ENCODE measurements around the gene OPRL1. TPM values are rescaled to one million over a fixed set of nuclear protein-coding genes. Genes with fewer than 3 reads are reported as not detected.
"Not testable (repeated sequence)": the region's sequence is repeated elsewhere in the genome, so short reads cannot be mapped to it uniquely, and the experiment has no call there.

OPRL1 gene
- polyA plus RNA-seq, 1 donor = 1.1 TPM

DNA sequence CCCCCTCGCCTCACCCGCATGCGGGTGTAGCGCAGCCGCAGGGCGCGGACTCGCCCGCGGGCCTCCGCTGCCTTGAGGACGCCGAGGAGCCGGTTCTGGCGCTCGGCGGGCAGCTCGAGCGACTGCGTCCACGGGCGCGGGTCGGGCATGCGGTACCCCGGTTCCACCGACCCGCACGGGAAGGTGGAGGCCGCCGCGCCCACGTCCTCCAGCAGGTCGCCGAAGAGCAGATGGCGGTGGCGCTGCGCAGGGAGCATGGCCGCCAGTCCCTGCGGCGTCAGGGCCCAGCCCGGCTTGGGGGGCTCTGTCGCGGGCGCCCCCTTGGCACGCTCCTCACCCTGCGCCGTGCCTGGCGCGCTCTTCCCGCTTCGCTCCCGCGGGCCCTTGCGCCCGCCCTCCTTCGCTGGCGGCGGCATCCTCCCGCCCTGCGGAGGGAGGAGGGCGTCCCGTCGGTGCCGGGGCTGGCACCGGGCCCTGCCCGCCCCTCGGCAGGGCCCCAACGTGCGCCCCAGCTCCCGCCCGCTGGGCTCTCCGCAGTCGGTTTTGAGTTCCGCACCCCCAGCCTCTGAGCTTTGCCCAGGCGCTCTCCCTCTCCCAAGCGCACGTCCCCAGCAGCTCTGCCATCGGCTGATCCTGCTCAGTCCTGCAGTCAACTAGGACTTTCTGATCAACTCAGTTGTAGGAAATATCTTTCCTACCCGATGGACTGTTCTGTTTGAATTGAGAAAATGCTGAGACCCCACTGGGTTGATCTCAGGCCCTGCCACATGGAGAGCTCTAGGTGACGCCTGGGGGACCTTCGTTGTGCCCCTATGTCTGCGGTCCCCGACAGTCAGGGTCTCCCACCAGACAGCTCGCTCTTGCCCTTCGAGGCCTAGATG lies 4.2 kb downstream of the OPRL1 start, which contains the start of gene LKAAEAR1:
Gene LKAAEAR1 (minus strand): TSS at position 595 of the 881 bp plus-strand sequence. CDS start 179 bp downstream, at position 416.
- DNase-seq = no peak

DNA sequence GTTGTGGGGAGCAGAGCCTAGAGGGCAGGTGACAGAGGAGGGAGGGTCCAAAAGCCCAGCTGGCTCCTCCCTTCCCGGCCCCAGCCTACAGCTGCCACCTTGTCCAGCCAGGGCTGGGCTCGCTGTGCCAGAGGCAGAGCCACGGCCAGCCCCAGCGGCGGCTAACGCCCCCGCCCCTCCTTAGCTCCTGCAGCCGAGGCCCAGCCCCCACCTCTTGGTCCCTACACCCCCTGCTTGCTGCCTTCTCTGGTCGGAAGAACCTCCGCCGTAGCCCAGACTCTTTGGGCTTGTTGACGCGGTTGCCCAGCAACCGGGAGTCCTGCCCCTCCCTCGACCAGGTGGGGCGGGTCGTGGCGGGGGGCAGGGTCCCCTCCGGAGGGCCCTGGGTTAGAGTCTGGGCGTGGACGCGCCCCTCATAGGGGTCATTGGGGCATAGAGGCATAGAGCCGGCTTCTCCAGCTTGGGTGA lies 4.8 kb downstream of the OPRL1 start:
- no peak for DNase-seq

DNA sequence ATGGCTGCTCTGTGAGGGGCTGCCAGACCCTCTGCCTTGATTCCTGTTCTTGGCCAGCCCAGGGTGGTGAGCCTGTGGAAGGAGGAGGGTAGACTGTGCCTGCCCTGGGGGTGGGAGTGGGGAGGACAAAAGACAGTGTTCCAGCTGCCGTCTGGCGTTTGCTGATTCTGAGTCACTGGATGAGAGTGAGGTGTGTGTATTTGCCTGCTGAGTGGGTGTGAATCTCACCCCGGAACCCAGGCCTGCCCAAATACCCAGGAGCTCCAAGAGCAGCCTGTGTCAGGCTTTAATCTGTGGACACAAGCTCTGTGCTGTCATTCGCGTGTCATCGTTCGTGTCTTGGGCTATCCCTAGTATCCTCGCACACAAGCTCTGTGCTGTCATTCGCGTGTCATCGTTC lies 6.9 kb downstream of the OPRL1 start:
- DNase-seq = no peak

DNA sequence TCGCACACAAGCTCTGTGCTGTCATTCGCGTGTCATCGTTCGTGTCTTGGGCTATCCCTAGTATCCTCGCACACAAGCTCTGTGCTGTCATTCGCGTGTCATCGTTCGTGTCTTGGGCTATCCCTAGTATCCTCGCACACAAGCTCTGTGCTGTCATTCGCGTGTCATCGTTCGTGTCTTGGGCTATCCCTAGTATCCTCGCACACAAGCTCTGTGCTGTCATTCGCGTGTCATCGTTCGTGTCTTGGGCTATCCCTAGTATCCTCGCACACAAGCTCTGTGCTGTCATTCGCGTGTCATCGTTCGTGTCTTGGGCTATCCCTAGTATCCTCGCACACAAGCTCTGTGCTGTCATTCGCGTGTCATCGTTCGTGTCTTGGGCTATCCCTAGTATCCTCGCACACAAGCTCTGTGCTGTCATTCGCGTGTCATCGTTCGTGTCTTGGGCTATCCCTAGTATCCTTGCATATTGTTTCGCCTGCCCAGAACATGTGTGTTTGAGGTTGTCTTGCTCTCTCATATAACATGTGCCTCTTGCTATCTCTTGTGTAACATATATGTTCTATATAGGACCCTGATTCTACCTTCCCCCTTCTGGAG lies 7.4 kb downstream of the OPRL1 start:
- not testable (repeated sequence) for DNase-seq

DNA sequence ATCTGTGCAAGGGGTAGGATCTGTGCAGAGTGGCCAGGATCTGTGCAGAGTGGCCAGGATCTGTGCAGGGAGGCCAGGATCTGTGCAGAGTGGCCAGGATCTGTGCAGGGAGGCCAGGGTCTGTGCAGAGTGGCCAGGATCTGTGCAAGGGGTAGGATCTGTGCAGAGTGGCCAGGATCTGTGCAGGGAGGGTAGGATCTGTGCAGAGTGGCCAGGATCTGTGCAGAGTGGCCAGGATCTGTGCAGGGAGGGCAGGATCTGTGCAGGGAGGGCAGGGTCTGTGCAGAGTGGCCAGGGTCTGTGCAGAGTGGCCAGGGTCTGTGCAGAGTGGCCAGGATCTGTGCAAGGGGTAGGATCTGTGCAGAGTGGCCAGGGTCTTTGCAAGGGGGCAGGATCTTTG lies 8.7 kb downstream of the OPRL1 start:
- DNase-seq = not testable (repeated sequence)

DNA sequence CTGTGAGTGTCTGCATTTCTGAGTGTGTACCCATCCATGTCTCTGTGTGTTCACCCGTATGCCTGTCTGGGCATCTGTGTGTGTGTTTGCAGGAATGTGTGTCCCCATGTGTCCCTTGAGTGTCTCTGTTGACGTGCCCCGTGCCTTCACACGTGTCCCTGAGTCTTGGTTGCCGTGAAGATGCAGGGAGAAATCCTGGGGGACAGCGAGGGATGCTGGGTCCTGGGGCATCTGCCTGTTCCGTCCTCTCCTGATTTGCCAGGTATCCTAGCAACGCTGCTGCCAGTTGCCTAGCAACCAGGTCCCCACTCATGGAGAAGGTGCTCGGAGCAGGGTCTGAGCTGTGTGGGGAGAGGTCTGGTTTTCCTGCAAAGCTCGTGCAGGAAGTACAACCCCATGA lies 10.3 kb downstream of the OPRL1 start:
- no peak for DNase-seq

DNA sequence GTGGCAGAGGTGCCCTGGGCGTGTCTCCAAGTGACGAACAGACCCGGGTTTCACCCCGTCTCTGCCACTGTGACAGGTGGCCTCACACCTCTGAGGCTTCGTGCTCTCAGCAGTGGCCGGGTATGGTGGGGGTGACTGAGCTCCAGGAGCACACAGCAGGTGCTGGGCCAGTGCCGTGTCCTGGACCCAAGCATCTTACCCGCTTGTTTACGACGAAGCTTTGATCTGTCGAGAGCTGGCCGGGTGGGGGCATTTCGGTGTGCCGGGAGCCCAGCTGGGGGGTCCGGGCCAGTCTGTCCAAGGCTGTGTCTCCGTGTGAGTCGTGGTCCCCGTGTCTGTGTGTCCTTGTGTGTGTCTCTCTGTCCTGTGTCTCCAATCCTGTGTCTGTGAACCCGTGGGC lies 11.5 kb downstream of the OPRL1 start:
- no peak for DNase-seq

DNA sequence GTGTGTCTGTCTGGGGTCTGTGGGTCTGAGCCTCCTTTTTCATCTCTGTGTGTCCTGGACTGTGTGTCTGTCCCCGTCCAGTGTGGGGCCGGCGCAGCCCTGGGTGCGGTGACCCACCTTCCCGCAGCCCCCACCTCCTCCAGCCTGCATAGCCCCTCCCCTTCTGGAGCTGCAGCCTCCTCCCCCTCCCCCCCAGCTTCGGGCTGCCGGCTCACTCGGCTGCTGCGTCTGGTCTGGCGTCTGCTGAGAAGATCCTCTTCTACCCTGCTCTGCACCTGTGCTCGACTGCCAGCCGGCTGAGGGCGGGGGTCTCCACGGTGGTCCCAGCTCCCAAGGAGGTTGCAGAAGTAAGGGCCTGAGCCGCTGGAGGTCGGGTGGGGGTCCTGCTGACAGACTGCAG lies 11.9 kb downstream of the OPRL1 start:
- DNase-seq = no peak

DNA sequence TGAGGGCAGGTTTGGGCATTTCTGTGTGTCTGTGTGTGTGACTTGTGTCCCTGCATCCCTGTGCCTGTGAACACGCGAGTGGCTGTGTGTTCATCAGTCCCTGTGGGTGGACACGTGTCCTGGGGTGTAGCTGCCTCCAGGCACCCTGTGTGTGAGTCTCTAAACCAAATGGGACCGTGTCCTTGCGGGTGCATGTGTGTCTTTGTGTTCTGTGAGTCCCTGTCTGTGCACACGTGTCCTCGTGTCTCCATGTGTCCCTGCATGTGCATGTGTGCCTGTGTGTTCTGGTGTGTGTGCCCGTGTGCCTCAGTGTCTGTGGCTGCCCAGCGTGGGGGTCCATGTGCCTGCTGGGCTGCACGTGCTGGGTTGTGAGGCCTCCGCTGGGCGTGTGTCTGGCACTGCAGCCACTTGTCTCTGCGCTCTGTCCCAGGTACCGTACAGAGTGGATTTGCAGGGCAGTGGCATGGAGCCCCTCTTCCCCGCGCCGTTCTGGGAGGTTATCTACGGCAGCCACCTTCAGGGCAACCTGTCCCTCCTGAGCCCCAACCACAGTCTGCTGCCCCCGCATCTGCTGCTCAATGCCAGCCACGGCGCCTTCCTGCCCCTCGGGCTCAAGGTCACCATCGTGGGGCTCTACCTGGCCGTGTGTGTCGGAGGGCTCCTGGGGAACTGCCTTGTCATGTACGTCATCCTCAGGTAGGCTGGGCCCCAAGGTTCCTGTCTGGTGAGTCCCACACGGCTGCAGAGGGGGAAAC lies 12.6 kb downstream of the OPRL1 start:
- DNase-seq = no peak

DNA sequence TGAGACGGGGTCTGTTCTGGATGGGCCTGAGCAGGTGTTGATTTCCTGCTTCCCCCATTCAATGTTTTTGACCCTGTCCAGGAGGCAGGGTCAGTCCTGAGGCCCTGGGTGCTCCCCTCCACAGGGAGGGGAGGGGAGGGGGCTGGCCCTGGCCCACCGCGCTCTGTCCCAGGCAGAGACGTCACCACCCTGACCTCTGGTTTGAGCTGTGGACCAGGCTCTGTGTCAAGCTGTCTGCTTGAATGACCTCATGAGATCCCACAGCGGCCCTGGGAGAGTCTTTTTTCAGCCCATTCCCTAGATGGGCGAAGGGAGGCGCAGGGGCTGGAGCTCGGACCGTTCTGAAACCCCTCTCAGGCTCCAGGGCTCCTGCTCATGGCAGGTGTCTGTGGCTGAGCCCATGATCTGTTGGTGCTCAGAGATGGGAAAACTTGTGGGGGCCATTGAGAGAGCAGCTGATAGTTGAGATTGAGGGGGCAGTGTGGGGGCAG lies 13.2 kb downstream of the OPRL1 start:
- no peak for DNase-seq

DNA sequence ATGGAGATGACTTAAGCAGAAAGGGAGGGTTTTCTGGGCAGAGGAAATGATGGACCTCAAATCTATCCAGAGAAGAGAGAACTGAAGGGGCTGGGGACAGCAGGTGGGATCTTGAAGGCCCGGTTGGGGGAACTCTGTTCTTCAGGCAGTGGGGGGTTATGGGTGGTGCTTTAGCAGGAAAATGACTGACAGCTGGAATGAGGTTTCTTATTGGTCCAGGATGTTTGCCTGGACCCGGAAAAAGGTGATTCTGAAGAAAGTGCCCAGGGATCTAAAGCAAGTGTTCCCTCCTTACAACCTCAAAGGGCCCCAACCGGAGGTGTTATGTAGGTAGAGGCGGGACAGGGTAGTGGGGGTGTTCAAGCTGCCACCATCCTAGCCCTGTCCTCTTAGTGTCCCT lies 15.6 kb downstream of the OPRL1 start:
- DNase-seq = no peak

DNA sequence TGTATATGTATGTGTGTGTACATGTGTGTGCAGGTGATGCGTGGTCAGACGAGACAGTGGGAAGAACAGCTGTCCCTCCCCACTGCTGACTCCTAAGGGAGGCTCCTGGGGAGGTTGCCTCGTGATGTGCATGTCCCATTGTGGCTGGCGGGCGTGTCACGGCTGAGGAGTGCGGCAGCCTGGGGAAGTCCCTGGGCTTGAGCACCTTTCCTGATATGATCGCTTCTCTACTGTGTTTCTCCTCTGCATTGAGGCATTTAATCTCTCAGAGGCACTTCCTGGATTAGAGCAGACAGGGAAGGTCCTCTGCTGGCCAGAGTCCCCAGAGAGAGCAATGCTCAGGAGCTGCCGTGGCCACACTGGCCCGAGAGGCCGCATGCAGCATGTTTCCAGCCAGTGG lies 16.0 kb downstream of the OPRL1 start:
- DNase-seq = no peak

DNA sequence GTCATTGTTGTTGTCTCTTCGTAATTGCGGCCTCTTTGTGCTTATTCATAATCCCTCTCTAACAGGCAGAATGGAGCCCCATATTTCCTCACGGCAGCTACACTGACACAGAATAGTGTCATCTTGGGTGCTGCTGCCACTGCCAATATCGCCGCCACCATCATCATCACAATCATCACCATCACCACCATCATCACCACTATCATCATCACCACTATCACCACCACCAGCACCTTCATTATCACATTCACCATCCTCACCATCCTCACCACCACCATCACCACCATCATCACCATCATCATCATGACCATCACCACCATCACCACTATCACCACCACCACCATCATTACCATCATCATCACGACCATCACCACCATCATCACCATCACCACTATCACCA lies 16.7 kb downstream of the OPRL1 start:
- no peak for DNase-seq

DNA sequence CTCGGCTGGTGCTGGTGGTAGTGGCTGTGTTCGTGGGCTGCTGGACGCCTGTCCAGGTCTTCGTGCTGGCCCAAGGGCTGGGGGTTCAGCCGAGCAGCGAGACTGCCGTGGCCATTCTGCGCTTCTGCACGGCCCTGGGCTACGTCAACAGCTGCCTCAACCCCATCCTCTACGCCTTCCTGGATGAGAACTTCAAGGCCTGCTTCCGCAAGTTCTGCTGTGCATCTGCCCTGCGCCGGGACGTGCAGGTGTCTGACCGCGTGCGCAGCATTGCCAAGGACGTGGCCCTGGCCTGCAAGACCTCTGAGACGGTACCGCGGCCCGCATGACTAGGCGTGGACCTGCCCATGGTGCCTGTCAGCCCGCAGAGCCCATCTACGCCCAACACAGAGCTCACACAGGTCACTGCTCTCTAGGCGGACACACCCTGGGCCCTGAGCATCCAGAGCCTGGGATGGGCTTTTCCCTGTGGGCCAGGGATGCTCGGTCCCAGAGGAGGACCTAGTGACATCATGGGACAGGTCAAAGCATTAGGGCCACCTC lies 18.7 kb downstream of the OPRL1 start:
- no peak for DNase-seq

DNA sequence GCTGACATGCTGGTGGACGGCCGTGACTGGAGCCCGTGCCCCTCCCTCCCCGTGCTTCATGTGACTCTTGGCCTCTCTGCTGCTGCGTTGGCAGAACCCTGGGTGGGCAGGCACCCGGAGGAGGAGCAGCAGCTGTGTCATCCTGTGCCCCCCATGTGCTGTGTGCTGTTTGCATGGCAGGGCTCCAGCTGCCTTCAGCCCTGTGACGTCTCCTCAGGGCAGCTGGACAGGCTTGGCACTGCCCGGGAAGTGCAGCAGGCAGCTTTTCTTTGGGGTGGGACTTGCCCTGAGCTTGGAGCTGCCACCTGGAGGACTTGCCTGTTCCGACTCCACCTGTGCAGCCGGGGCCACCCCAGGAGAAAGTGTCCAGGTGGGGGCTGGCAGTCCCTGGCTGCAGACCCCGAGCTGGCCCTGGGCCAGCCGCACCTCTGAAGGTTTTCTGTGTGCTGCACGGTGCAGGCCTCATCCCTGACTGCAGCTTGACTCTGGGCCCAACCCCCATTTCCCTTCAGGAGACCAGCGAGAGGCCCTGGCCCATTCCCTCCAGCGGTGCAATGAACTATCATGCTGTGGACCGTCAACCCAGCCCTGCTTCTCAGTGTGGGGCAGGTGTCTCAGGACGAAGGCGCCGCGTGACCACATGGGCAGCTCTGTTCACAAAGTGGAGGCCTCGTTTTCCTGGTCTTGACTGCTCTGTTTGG lies 19.4 kb downstream of the OPRL1 start:
- no peak for DNase-seq

DNA sequence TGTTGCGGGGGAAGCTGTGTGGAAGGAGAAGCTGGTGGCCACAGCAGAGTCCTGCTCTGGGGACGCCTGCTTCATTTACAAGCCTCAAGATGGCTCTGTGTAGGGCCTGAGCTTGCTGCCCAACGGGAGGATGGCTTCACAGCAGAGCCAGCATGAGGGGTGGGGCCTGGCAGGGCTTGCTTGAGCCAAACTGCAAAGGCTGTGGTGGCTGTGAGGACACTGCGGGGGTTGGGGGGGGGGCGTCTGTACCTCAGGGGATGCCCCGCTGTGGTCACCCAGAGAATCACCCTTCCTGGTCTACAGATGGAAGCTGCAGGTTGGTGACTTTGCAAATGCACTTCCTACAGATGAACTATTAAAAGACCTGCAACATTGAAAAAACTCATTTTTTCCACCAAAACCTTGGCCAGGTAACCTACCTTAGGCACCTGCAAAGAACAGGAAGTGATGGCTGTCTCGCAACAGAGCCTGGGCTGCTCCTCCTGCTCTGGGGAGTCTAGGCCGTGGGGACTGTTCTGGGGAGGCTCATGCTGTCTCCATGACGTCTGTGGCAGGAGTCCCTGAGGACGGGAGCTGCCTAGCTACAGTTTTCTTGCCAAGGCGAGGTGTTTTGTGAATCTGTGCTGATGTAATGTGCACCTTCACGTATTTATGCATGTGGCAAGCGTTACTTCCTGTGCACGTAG lies 20.1 kb downstream of the OPRL1 start:
- DNase-seq = no peak

DNA sequence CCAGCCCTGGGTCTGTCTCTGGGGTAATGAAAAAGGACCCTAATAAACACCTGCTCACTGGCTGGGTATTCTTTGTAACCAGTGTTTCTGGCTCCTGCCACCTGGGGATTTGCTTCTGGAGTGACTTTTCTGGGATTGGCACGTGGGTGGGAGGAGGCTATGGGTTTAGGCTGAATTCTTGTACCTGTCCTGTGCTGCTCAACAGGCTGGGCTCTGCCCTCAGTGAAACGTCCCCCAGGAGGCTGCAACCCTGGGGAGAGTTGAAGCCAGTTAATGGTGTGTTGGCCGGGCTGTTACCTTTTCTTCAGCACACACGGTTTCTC lies 20.6 kb downstream of the OPRL1 start:
- DNase-seq = no peak

DNA sequence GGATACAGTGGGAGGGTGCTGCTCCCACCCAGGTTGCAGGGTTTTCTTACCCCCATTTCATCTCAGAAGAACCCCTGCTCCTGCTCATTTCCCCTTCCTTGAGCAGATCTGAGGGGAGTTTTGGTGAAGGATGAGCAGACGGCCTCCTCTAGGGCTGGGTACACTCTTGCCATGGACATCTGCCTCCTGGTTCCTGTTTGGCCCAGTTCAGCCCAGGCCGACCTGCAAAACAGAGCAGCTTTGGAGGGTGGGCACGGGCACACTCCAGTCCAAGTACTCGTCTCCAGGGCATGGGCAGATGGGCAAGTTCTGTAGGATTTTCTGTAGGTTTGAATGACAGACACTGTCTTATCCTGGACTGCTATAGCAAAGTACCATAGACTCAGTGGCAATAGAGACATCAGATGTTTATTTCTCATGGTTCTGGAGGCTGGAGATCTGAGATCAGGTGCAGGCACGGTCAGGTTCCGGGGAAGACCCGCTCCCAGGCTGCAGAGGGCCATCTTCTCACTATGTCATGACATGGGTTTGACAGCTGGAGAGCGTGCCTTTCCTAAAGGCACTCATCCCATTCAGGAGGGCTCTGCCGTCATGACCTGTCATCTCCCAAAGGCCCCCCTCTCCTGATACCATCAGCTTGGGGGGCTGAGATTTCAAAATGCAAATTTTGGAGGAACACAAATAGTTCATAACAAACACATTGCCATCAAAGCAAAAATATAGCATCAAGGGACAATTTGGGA lies 21.2 kb downstream of the OPRL1 start:
- DNase-seq = no peak

DNA sequence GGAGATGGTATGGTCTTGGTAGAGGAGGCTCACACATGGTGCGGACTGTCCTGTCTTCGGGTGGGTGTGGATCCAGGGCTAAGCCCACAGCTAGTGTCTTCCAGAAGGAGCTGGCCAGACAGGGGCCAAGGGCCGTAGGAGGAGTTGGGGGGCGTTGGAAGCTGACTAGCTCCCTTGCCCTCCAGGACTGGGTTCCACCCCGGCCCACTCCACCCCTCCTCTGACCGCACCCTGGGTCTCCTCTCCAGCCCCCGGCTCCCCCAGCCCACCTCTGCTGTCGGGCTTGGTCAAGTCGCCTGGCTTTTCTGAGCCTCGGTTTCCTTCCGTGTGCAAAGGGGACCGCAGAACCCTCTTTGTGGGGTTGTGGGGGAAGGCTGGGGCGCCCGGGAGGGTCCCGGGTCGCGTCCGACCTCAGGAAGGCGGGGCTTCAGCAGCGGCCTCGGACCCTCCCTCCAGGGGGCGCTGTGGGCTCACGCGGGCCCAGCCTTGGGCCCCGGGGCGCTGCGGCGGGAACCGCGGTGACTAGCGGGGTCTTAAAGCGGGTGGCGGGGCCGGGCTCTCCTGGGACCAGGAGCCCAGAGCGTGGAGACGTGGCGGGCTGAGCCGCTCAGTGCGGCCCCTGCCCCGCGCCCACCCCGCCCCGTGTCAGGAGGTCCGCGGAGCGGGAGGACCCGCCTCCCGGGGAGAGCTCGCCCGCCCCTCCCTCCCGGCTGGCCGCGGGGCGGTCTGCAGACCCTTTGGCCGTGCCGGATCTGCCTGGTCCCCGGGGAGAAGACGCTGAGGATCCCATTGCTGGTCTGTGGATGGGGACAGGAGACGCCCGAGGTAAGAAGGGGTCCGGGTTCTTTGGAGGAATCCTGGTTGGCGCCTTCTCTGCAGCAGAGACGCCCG lies 22.1 kb downstream of the OPRL1 start:
- no peak for DNase-seq
